HG03432 (cell line): ENCODE measurements around the gene VPS33B.
"Not testable (repeated sequence)": the region's sequence is repeated elsewhere in the genome, so short reads cannot be mapped to it uniquely, and the experiment has no call there.

ENCODE experiments used
- ATAC-seq: cut with Tn5 transposase; IDR thresholded peaks from one replicate; pipeline ENCODE4 v1.9.1; 2021; ENCODE audit warnings: mild to moderate bottlenecking, moderate library complexity; ENCODE audit not compliant: unreplicated experiment

The VPS33B gene

DNA sequence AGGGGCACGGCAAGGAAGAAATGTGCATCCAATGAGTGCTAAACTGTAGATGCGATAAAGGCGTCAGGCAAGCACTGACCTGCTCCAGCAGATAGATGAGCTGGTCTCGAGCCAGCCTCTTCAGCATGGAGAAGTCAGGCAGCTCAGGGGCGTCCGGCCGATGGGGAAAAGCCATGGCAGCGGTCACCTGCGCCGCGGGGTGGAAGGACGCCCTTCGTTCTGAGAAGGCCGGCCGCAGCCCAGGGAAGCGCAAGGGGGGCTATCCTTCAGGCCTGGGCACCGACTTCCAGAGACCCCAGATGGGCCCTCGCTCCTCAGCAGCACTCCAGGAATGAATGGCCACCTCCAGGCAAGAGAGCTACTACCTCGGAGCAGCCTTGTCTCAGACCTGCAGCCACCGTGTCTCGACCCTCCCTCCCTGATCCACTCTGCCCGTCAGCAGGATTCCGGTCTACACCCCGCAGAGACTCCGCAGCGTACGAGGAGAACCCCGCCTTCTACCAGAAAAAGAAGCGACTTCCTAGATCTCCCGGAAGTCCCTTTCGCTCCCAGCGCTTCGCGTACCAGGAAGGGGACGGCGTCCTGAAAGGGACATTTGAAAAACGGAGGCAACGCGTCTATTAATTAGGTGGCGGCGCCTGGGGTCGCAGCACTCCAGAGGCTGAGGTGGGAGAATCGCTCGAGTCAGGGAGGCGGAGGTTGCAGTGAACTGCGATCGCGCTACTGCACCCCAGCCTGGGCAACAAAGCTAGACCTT, at the start of gene VPS33B:
Gene VPS33B (minus strand): TSS at position 520 of the 757 bp plus-strand sequence. CDS start 345 bp downstream, at position 175.
- ATAC-seq: peak; percentile 83

- no peak for ATAC-seq
Measured at GRCh38 chr15:91072161-91072560, 49.8 kb upstream of the VPS33B start.

DNA sequence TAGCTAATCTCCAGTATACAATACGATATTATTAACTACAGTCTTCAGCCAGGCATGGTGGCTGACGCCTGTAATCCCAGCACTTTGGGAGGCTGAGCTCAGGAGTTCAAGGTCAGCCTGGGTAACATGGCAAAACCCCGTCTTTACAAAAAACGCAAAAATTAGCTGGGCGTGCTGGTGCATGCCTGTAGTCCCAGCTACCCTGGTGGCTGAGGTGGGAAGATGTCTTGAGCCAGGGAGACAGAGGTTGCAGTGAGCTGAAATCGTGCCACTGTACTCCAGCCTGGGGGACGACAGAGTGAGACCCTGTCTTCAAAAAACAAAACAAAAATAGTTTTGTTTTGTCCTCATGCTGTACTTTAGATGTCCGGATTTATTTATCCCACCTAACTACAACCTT, 48.5 kb upstream of the VPS33B start:
- no peak for ATAC-seq

- ATAC-seq: no peak
Measured at GRCh38 chr15:91068966-91069365, 46.6 kb upstream of the VPS33B start.

DNA sequence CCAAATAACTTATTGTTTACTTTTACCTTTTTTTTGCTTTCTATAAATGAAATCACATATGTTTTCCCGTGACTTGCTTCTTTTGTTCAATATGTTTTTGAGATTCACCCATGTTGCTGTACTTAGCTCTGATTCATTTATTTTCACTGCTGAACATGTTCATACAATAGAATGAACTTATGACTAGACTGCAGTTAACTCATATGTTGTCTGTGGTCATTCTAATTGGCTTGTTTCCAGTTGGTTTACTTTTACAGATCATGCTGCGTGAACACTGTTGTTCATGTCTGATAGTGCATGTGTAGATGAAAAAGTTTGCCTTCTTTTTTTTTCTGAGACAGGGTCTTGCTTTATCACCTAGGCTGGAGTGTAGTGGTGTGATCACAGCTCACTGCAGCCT, 46.0 kb upstream of the VPS33B start:
- ATAC-seq: no peak

- ATAC-seq: no peak
Measured at GRCh38 chr15:91067036-91067435, 44.6 kb upstream of the VPS33B start.

- ATAC-seq: no peak
Measured at GRCh38 chr15:91065505-91065904, 43.1 kb upstream of the VPS33B start.

DNA sequence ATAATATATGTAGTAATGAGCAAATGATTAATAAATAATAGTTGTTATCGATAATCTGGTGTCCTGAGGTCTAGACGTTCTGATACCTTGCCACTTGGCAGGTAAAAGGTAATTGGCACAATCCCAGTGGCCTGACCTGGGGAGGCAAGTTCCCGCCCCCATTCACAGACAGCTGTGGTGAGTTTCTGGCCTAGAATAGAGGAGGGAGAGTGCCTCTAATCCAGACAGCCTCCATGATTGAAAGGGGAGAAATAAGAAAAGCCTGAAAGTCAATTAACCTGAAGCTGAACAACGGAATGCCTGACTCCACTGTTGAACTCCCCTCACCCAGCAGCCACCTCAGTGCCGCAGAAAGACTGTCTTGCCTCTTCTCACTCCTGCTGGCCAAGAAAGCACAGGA, 39.6 kb upstream of the VPS33B start:
- no peak for ATAC-seq

- no peak for ATAC-seq
Measured at GRCh38 chr15:91061230-91061629, 38.8 kb upstream of the VPS33B start.

DNA sequence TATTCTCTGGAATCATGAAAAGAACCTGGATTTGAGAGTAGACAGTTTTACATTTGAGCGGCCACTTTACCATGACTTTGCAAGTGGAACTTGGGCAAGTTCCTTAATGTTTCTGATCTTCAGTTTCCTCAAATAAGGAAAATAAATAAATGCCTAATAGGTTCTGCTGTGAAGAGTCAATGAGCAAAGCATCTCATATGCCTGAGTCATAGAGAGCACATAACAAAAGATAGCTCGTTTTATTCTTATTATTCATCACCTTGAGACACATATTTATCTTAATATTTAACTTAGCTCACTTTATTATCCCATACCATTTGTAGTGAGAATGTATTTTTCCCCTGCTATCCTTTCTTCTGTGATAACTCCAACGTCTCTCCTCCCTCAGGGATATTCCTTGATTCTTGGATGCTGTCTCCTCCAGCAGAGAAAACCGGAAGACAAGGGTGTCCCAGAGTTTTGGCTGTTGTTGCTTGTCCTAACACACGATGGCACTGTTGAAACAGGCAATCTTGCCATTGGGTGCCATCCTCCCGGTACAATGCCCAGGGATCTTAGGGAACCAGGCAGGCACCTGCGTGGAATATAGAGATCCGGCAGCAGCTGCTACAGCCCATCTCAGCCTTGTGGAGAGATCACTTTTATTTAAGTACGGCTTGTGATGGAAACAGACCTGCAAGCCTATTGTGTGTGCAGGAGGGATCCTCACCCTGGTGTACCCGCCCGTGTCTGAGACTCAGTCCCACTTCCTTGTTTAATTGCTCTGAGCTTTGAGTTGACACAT, 33.3 kb upstream of the VPS33B start:
- ATAC-seq: no peak

GRCh38 chr15:91054816-91055215, 32.4 kb upstream of the VPS33B start:
- no peak for ATAC-seq

GRCh38 chr15:91051248-91051647, 28.9 kb upstream of the VPS33B start:
- no peak for ATAC-seq

- peak; percentile 21 for ATAC-seq
Measured at GRCh38 chr15:91050128-91050455, 27.7 kb upstream of the VPS33B start.

DNA sequence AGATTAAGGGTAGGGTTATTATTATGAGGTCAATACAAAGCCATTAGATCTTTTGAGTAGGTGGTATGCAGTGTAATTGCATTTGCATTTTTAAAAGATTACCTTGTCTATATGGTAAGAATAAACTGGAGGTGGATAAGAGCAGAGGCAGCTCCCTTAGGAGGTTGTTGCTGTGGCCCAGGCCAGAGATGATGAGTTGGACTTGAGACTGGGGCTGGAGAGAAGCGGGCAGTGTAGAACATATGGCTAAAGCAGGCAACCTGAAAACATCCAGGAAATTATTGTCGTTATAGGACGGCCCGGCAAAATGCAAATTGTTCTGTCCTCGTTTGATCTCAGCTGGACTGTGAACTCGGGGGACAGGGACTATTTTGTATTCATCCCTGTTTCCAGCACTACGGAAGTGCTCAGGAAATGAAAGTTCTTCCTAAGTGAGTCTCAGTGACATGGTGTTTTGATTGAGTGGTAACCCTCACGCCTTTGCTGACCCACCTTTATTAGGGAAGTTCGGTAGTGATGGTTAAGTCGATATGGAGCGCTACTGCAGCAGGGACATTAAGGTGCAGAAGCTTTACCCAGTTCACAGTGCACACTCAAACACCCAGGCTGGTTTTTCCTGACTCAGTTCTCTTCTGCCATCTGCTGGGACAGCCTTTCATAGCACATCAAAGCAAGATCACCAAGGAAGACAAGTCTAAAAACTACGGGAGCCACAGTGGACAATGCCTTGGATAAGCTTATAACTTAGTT, 27.2 kb upstream of the VPS33B start:
- ATAC-seq: peak; percentile 88

- ATAC-seq: no peak
Measured at GRCh38 chr15:91047545-91048199, 25.3 kb upstream of the VPS33B start.

DNA sequence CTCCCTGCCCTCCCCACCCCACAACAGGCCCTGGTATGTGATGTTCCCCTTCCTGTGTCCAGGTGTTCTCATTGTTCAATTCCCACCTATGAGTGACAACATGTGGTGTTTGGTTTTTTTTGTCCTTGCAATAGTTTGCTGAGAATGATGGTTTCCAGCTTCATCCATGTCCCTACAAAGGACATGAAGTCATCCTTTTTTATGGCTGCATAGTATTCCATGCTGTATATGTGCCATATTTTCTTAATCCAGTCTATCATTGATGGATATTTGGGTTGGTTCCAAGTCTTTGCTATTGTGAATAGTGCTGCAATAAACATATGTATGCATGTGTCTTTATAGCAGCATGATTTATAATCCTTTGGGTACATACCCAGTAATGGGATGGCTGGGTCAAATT, 23.7 kb upstream of the VPS33B start:
- not testable (repeated sequence) for ATAC-seq

DNA sequence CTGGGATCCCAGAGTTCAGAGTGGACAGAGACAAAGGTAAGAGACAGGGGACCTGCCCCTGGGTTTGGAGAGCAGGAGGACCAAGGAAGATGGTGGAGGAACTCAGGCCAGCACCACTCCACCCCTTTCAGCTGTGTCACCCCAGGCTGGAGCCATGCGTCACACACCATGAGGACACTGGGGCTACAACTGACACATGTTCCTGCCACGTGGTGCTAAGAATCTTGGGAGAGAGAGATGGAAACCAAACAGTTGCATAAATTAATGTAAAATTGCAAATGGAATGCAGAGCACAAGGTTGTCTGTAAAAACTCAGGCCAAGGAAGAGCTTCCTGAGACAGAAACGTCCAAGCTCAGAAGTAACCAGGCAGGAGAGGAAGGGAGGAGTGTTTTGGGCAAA, 22.7 kb upstream of the VPS33B start:
- no peak for ATAC-seq

GRCh38 chr15:91043202-91043874, 20.9 kb upstream of the VPS33B start:
- no peak for ATAC-seq

- ATAC-seq: no peak
Measured at GRCh38 chr15:91040856-91041255, 18.5 kb upstream of the VPS33B start.

- ATAC-seq: no peak
Measured at GRCh38 chr15:91039996-91040395, 17.6 kb upstream of the VPS33B start.
